GM12878 (cell line): Measurements from ENCODE around the gene RBSN. TPM values are rescaled to one million over a fixed set of nuclear protein-coding genes. Genes with fewer than 3 reads are reported as not detected.

Source experiments
- ATAC-seq: fragments of 200-7000 bp; cut with Tn5 transposase; 3 replicates; pipeline ENCODE4 v1.9.1; 2020; ENCODE audit warnings: mild to moderate bottlenecking, moderate library complexity
- BruUV-seq: library from RNA; stranded (reverse); fragments of 400-500 nt; replicated peaks from 2 replicates; lab custom pipeline; 2021; lab: Mats Ljungman, UMichigan
- CTCF ChIA-PET: fragments of 300-600 bp; sonication (Branson Sonifier 250); formaldehyde crosslinking; extraction: SDS; loops from one replicate; lab custom pipeline; 2021; ENCODE audit warnings: inconsistent platforms; lab: Yijun Ruan, JAX
- POLR2A ChIA-PET: fragments of 350-600 bp; formaldehyde crosslinking; extraction: SDS; loops from one replicate; lab custom pipeline; 2021; ENCODE audit warnings: inconsistent platforms; lab: Charles Lee
- RAD21 ChIA-PET: fragments of 300-600 bp; sonication (Branson Sonifier 250); formaldehyde crosslinking; loops from one replicate; lab custom pipeline; 2023; ENCODE audit warnings: antibody characterized with exemption; ENCODE audit not compliant: unreplicated experiment; lab: Charles Lee
- SMC1A ChIA-PET: fragments of 300-600 bp; sonication (Branson Sonifier 250); formaldehyde crosslinking; loops from one replicate; lab custom pipeline; 2023; ENCODE audit not compliant: unreplicated experiment, uncharacterized antibody; lab: Charles Lee
- DNase-seq: peaks from one replicate; pipeline ENCODE4 v3.0.0-alpha.2; 2011; ENCODE audit warnings: low read depth, low spot score
- FAIRE-seq: peaks from 3 replicates; lab custom pipeline; 2011; peaks lifted over from hg19 to GRCh38; lab: Jason Lieb, UNC
- H2AFZ ChIP-seq: 2 replicates; pipeline ENCODE4 v1.6.0; 2011; ENCODE audit warnings: low read depth, low read length, control low read depth; ENCODE audit not compliant: control insufficient read depth
- H3K27ac ChIP-seq: 2 replicates; pipeline ENCODE4 v1.5.1; 2011; ENCODE audit warnings: control low read depth; ENCODE audit not compliant: control insufficient read depth, insufficient read depth
- H3K27me3 ChIP-seq, 2 experiments: replicated peaks in 1 of 2; 2 replicates each; pipeline versions ENCODE4 v1.6.0 to v1.6.1; 2011; ENCODE audit warnings: low read length in 1 of 2; ENCODE audit not compliant: control insufficient read depth in 2 of 2, insufficient read depth in 2 of 2
- H3K36me3 ChIP-seq, 2 experiments: 2 replicates each; pipeline ENCODE4 v1.5.1; 2011; ENCODE audit warnings: low read length in 1 of 2; ENCODE audit not compliant: control insufficient read depth in 2 of 2, insufficient read depth in 2 of 2
- H3K4me1 ChIP-seq: 2 replicates; pipeline ENCODE4 v1.6.1; 2011; ENCODE audit warnings: mild to moderate bottlenecking, low read length, moderate library complexity, mixed read lengths; ENCODE audit not compliant: control insufficient read depth, insufficient read depth
- H3K4me2 ChIP-seq: 2 replicates; pipeline ENCODE4 v1.6.0; 2011; ENCODE audit warnings: control low read depth; ENCODE audit not compliant: control insufficient read depth, insufficient read depth
- H3K4me3 ChIP-seq: fragments of 200-600 bp; sonication (generic); 2 replicates; pipeline ENCODE4 v1.5.1; 2016
- H3K79me2 ChIP-seq: 2 replicates; pipeline ENCODE4 v1.6.0; 2011; ENCODE audit warnings: low read length; ENCODE audit not compliant: control insufficient read depth, insufficient read depth
- H3K9ac ChIP-seq: 2 replicates; pipeline ENCODE4 v1.8.0; 2011; ENCODE audit warnings: low read length, control low read depth, mixed read lengths; ENCODE audit not compliant: control insufficient read depth, insufficient read depth
- H3K9me3 ChIP-seq: replicated peaks from 3 replicates; pipeline ENCODE4 v1.5.1; 2011; ENCODE audit warnings: mild to moderate bottlenecking, low read length; ENCODE audit not compliant: control insufficient read depth, insufficient read depth
- H4K20me1 ChIP-seq: 2 replicates; pipeline ENCODE4 v1.6.0; 2011; ENCODE audit not compliant: control insufficient read depth, insufficient read depth
- E4F1 ChIP-seq: fragments of 450-650 bp; IDR thresholded peaks from 2 replicates; pipeline ENCODE4 v1.6.1; 2018; ENCODE audit warnings: borderline replicate concordance, mild to moderate bottlenecking; ENCODE audit not compliant: partially characterized antibody
- MEF2A ChIP-seq: IDR thresholded peaks from 2 replicates; pipeline ENCODE4 v1.6.1; 2011; ENCODE audit warnings: low read depth, mild to moderate bottlenecking, low read length, moderate library complexity; ENCODE audit not compliant: insufficient read depth
- PML ChIP-seq: IDR thresholded peaks from 2 replicates; pipeline ENCODE4 v1.6.1; 2012; ENCODE audit warnings: low read length, inconsistent platforms
- WGBS: methylation state at CpG from one replicate; pipeline ENCODE4 v1.1.6; 2016; ENCODE audit warnings: low lambda C conversion rate; ENCODE audit not compliant: insufficient replicate concordance, insufficient coverage; ENCODE audit errors: missing lambda C conversion rate; 5-methylcytosine and 5-hydroxymethylcytosine counted together
- in situ Hi-C: fragments of 300-500 bp; cut with MboI; formaldehyde crosslinking; loops from 9 replicates; pipeline ENCODE4 v1.14.3; 2018; ENCODE audit warnings: mixed read lengths
- intact Hi-C: fragments of 100-400 bp; cut with micrococcal nuclease; formaldehyde crosslinking; loops from one replicate; pipeline ENCODE4 v1.14.2; 2022; ENCODE audit not compliant: unreplicated experiment
- polyA plus RNA-seq, 11 experiments: library from polyadenylated mRNA; depleted of rRNA in 4 of 11; unstranded in 6 of 11; stranded (reverse) in 5 of 11; fragments of >200 nt; fragmentation: Nextera tagmentation in 4 of 11; fragmentation: Illumina TruSeq in 1 of 11; extraction: Ambion mirVana in 4 of 11; extraction: Trizol in 1 of 11; gene quantifications; 1 replicate in 1 of 11; 2 replicates in 10 of 11; pipeline versions ENCODE4 v1.2.1 to v1.2.3, GENCODE V29; 2011 to 2016; ENCODE audit warnings: inconsistent platforms in 2 of 11, missing spikeins in 2 of 11, low read depth in 1 of 11
- total RNA-seq, 4 experiments: library from RNA; depleted of rRNA in 3 of 4; stranded (reverse); fragments of >200 nt in 3 of 4; fragmentation: Illumina TruSeq in 1 of 4; extraction: Trizol in 1 of 4; gene quantifications; 2 replicates each; pipeline versions ENCODE4 v1.2.1 to v1.2.3, GENCODE V29; 2013 to 2021

Gene RBSN
- total and polyA plus RNA-seq, 10 of the 15 experiments (the other 5 are each of a cell fraction or from before 2014, with no cell fraction given) = 2.0 to 17.5 (median 10.5) TPM

GRCh38 chr3:15038306-15038705, 60.6 kb downstream of the RBSN start (continued):
- TF ChIP-seq E4F1 = no peak
- TF ChIP-seq MEF2A = no peak
- TF ChIP-seq, all 136 proteins: peak for 0

- in situ Hi-C loops (no loop called here), intact Hi-C loops (no loop called here)
- DNase-seq (no peak), ATAC-seq (no peak), FAIRE-seq (no peak)
- Histone ChIP-seq H3K36me3 (peaks cover 18 to 49% of the 10 kb centered on the region in 2 experiments), H3K4me2 (no peak overlapping the region), H3K27me3 (no peaks in the 10 kb centered on the region), H3K27ac (no peak overlapping the region), H4K20me1 (no peaks in the 10 kb centered on the region), H3K79me2 (no peaks in the 10 kb centered on the region), H3K4me1 (no peaks in the 10 kb centered on the region), H2AFZ (no peak overlapping the region), H3K9ac (no peak overlapping the region), H3K4me3 (no peak overlapping the region), H3K9me3 (no peaks in the 10 kb centered on the region)
- CTCF ChIA-PET = no interaction called here
- BruUV-seq = no TSS peak
- POLR2A ChIA-PET = interaction anchor here (0.7 kb wide), 1 partner anchor 465 kb away, joined by 6 read pairs; no protein-coding TSS in a partner anchor
- no peak for TF ChIP-seq PML
- RAD21 ChIA-PET = interaction anchor here (1.0 kb wide), 1 partner anchor 111 kb away, joined by 3 read pairs; no protein-coding TSS in a partner anchor
- WGBS = 96% methylated on average over 3 of the region's 3 CpGs
- SMC1A ChIA-PET = no interaction called here
Measured at GRCh38 chr3:15033103-15033502, 65.8 kb downstream of the RBSN start.
